HG03097 (cell line): ENCODE data around the gene ITGA2B.

ENCODE experiments used
- ATAC-seq: cut with Tn5 transposase; IDR thresholded peaks from one replicate; pipeline ENCODE4 v1.9.1; 2021; ENCODE audit not compliant: unreplicated experiment, low FRiP score

ITGA2B gene

DNA sequence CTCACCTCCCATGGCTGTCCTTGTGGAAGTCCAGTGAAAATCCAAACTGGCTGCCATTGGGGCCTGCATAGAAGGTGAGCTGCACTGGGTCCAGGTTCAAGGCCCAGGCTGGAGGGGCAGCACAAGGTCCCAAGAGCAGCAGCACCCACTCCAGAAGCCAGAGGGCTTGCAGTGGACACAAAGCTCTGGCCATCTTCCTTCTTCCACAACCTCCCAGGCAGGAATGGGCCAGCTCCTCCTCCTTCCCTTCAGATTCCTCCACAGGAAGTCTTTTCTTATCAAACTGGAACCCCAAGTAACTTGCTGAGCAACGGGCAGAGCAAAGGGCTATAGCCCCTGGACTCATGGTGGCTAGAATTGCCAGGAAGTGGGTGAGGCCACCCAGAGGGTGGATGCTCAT, at the start of gene ITGA2B:
TSS of gene ITGA2B (minus strand) at position 369 of the 400 bp plus-strand sequence. CDS start at position 193, 176 bp downstream.
- no peak for ATAC-seq

DNA sequence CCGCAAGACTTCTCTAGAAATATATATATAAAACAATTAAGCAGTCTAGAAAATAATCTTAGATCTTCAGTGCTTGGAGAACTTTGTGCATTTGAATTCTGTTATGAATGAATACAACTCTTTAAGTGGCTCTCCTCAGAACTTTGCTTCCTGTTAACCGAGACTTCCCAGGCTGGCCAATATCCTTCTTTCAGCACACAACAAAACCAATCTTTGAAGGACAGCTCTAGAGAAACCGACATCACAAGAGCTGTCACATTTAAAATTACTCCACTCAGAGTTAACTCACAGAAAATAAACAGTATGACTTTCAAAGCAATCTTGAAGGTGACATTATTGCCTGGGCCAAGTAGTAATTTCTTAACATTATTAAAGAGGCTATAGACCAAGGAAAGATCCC, 49.7 kb upstream of the ITGA2B start:
- no peak for ATAC-seq

DNA sequence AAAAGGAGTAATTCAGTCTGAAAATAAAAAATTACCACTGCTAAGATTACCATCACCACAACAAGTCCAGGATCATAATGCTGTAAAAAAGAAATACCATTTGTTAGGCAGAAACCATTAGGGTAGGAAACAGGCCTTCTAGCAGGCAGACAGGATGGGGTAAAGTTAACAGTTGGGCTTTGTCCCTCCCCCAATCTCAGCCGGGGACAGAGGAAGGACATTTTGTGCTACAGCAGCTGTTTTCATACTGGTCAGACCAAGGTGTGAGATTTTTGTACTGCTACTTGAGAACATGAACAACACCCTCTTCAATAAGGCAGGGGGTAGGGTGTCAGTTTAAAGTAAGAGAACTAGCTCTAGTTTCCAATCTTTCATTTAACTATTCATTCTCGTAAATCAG, 49.2 kb upstream of the ITGA2B start:
- no peak for ATAC-seq

GRCh38 chr17:44436336-44436735, 46.9 kb upstream of the ITGA2B start:
- ATAC-seq: no peak

DNA sequence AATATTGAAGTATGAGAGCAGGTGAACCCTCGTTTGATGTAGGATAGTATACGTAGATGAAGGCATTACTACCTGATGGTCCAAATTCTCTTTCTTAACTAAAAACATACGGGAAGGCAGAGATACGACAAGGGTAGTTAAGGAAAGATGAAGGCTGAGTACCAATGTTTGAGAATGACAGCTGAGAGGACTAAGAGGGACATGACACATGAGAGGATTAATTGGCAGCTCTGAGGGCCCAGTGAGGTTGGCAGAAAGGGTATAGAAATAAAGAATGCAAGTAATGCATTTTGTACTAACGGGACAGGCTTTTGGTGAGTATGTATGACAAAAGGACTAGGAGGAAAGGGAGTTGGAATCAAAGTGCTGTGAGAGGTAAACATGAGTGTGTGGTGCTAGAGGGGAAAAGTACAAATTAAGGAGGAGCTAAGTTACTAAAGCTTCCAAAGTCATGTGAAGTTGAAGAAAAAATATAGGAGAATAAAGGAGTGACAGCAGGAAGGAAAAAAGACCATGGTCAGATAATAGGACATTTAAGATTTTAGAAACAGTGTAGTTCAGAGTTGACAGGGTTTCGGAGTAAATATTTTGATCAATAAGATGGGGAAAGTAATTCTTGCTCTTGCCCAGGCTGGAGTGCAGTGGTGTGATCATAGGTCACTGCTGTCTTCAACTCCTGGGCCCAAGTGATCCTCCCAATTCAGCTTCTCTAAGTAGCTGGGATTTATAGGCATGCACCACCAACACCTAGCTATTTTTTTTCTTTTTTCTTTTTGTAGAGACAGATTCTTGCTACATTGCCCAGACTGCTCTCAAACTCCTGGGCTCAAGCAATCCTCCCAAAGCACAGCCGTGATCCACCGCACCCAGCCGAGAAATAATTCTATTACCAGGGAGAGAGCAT, 43.1 kb upstream of the ITGA2B start:
- no peak for ATAC-seq

GRCh38 chr17:44424828-44425461, 35.5 kb upstream of the ITGA2B start:
- no peak for ATAC-seq

- no peak for ATAC-seq
Observed at GRCh38 chr17:44417553-44417952, 28.1 kb upstream of the ITGA2B start.

- ATAC-seq: no peak
Observed at GRCh38 chr17:44416558-44417289, 27.3 kb upstream of the ITGA2B start.

GRCh38 chr17:44414394-44415155, 25.1 kb upstream of the ITGA2B start:
- no peak for ATAC-seq

GRCh38 chr17:44409309-44410028, 20.0 kb upstream of the ITGA2B start:
- no peak for ATAC-seq

- ATAC-seq: no peak
Observed at GRCh38 chr17:44408786-44409185, 19.3 kb upstream of the ITGA2B start.

DNA sequence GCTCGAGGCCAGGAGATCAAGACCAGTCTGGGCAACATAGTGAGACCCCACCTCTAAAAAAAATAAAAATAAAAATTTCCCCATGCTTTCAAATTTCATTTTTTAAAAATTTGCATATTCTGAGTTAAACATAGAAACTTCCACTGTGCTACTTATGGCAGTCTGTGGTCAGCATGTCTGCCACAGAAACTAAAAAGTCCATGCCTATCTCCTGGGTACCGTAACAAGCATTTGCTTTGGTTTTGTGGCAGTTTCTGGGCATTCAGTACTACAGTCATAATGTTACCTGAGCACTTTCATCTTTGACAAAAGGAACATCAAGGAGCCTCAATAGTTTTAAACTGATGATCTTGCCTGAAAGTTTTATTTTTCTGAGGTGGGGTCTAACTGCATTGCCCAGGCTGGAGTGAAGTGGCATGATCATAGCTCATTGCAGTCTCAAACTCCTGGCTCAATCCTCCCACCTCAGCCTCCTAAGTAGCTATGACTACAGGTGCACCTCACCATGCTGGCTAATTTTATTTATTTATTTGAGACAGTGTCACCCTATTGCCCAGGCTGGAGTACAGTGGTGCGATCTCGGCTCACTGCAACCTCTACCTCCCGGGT, 13.2 kb upstream of the ITGA2B start:
- ATAC-seq: no peak

GRCh38 chr17:44400226-44400847, 10.9 kb upstream of the ITGA2B start:
- no peak for ATAC-seq

- ATAC-seq: no peak
Observed at GRCh38 chr17:44398692-44399691, 9.5 kb upstream of the ITGA2B start.

DNA sequence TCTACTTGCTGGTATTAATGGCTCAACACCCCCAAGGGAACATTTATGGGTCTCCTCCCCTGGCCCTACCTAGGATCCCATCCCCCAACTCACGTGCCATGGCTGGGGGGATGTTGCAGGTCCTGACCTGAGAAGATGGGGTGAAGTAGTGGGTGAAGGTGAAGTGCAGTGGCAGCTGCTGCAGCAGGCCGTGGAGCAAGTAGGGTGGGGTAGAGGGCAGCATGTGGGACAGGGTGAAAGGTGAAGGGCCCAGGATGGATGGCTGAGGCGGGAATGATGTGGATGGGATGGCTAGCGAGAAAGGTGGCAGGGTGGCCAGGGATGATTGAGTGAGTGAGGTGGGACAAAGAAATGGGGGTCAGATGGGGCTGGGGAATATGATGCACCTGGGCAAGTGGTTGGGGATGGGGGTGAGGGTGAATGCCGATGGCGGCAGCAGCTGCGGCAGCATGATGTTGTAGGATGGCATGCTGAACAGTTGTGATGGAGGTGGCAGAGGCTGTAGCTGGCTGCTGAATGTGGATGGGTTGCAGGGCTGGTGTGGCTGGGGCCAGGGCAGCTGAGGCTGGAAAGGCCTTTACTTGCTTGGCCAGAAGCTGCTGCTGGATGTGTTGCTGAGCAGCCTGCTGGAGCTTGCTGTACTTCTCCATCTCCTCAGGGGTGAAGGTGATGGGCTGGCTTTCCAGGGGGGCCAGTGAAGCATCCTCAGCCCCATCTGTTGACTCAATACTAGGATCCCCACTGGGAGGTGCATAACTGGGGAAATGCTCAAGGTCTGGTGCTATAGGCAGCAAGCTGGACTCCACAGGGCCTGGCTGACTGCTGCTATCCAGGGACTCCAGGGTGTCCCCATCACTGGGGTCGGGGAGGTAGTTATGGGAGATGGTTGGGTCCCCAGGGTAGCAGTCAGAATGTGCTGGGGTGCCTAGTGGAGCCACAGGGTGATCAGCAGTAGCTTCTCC, 8.3 kb upstream of the ITGA2B start:
- ATAC-seq: no peak

DNA sequence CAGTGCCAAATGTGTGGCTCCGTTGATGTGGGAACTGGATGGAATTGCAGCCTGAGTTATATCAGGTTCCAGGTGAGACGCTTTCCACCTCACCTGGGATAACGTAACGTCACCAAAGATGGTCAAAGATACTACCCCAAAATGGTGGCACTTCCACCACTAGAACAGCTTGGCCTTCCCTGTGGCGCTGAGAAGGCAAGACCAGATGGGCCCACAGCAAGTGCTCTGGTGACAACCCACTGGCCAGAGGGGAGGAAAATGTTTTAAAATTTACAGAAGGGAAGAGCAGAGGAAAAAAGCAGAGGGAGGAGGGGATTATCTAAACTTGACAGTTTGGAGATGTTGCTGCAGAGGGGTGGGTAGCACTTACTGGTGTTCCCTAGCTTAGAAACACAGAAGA, 7.5 kb upstream of the ITGA2B start:
- ATAC-seq: no peak

DNA sequence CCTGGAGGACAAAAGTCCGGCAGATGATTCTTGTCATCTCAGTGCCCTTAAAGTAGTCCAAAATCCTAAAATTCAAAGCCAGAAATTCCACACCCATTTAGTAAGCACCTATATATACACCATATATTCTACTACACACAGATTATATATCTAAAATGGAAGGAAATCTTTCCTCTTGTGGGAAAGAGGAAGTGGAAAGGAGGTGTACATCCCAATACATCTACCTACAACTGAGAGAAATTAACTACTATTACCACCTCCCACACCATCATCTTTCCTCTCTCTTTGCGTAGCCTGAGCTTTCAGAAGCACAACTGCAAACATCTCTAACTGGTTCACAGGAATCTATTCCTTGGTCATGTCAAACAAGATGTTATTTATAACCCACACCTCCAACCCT, 5.4 kb upstream of the ITGA2B start:
- no peak for ATAC-seq
